HCT116 (cell line): ENCODE data around the gene IL1R1. TPM values are rescaled to one million over a fixed set of nuclear protein-coding genes. Genes with fewer than 3 reads are reported as not detected.

Experiments used
- ATAC-seq: fragments of 200-7000 bp; cut with Tn5 transposase; 2 replicates; pipeline ENCODE4 v1.9.1; 2020; ENCODE audit warnings: mild to moderate bottlenecking, moderate library complexity
- BruUV-seq: library from RNA; stranded (reverse); fragments of 400-500 nt; replicated peaks from 2 replicates; lab custom pipeline; 2021; lab: Mats Ljungman, UMichigan
- CTCF ChIA-PET: fragments of 300-600 bp; sonication (Branson Sonifier 250); formaldehyde crosslinking; loops from one replicate; lab custom pipeline; 2021; ENCODE audit warnings: antibody characterized with exemption; lab: Charles Lee
- POLR2A ChIA-PET: fragments of 300-600, 350-600 bp; sonication (Branson Sonifier 250); formaldehyde crosslinking; loops from one replicate; lab custom pipeline; 2021; ENCODE audit warnings: antibody characterized with exemption; lab: Charles Lee
- RAD21 ChIA-PET, 2 experiments: fragments of 300-600 bp; sonication (Branson Sonifier 250); formaldehyde crosslinking; loops; one replicate each; lab custom pipeline; 2023; ENCODE audit warnings: low total read pairs in 2 of 2; ENCODE audit not compliant: uncharacterized antibody in 2 of 2, unreplicated experiment in 2 of 2, low non-redundant PET in 1 of 2; lab: Charles Lee
- DNase-seq: peaks from one replicate; pipeline ENCODE4 v3.0.0-alpha.2; 2010; ENCODE audit warnings: low read depth, low spot score
- H2AFZ ChIP-seq: fragments of 200-600 bp; shearing (Covaris generic), sonication (generic); 2 replicates; pipeline ENCODE4 v1.6.1; 2017; ENCODE audit warnings: low read depth, mixed run types, mixed read lengths, antibody characterized with exemption, low read length; ENCODE audit not compliant: poor library complexity, severe bottlenecking
- H3K27ac ChIP-seq: 2 replicates; pipeline ENCODE4 v1.5.1; 2012; ENCODE audit warnings: low read depth, low read length
- H3K27me3 ChIP-seq: fragments of 200-600 bp; sonication (generic); 2 replicates; pipeline ENCODE4 v1.6.1; 2016; ENCODE audit warnings: mixed run types, low read length, mixed read lengths; ENCODE audit not compliant: insufficient read depth
- H3K36me3 ChIP-seq, 2 experiments: fragments of 200-500 bp in 1 of 2; fragments of 200-600 bp in 1 of 2; sonication (Bioruptor generic) in 1 of 2; sonication (generic) in 1 of 2; 2 replicates each; pipeline versions ENCODE4 v1.5.1 to v1.6.1; 2014 to 2016; ENCODE audit warnings: low read length in 2 of 2, inconsistent platforms in 1 of 2, mixed read lengths in 1 of 2, mixed run types in 1 of 2; ENCODE audit not compliant: insufficient read depth in 2 of 2, control insufficient read depth in 1 of 2
- H3K4me1 ChIP-seq, 2 experiments: fragments of 200-600 bp in 1 of 2; sonication (generic) in 1 of 2; 2 replicates each; pipeline versions ENCODE4 v1.5.1 to v1.6.1; 2012 to 2017; ENCODE audit warnings: low read length in 2 of 2, inconsistent platforms in 1 of 2, mild to moderate bottlenecking in 1 of 2, mixed read lengths in 1 of 2, mixed run types in 1 of 2, moderate library complexity in 1 of 2; ENCODE audit not compliant: insufficient read depth in 2 of 2, control insufficient read depth in 1 of 2
- H3K4me2 ChIP-seq: fragments of 200-600 bp; sonication (generic); 2 replicates; pipeline ENCODE4 v1.6.1; 2017; ENCODE audit warnings: mixed run types, low read length, mixed read lengths
- H3K4me3 ChIP-seq, 2 experiments: fragments of 200-600 bp in 1 of 2; sonication (generic) in 1 of 2; replicated peaks in 1 of 2; 2 replicates each; pipeline ENCODE4 v1.5.1; 2011 to 2016; ENCODE audit warnings: low read length in 2 of 2, control low read depth in 1 of 2, low read depth in 1 of 2, mild to moderate bottlenecking in 1 of 2, mixed read lengths in 1 of 2, mixed run types in 1 of 2
- H3K79me2 ChIP-seq: fragments of 200-600 bp; sonication (generic); 2 replicates; pipeline ENCODE4 v1.6.1; 2017; ENCODE audit warnings: mild to moderate bottlenecking, mixed run types, low read length, moderate library complexity, mixed read lengths; ENCODE audit not compliant: insufficient read depth
- H3K9ac ChIP-seq: fragments of 200-600 bp; sonication (generic); 2 replicates; pipeline ENCODE4 v1.6.1; 2016; ENCODE audit warnings: low read length, mixed read lengths
- H3K9me2 ChIP-seq: fragments of 200-600 bp; sonication (generic), shearing (Covaris generic); 2 replicates; pipeline ENCODE4 v1.6.1; 2017; ENCODE audit warnings: mixed run types, mild to moderate bottlenecking, moderate library complexity; ENCODE audit not compliant: insufficient read depth
- H3K9me3 ChIP-seq, 2 experiments: fragments of 200-500 bp in 1 of 2; fragments of 200-600 bp in 1 of 2; sonication (Bioruptor generic) in 1 of 2; sonication (generic) in 1 of 2; 2 replicates each; pipeline ENCODE4 v1.6.1; 2014 to 2017; ENCODE audit warnings: low read length in 2 of 2, mixed read lengths in 2 of 2, inconsistent platforms in 1 of 2, low read depth in 1 of 2, mild to moderate bottlenecking in 1 of 2, mixed run types in 1 of 2, moderate library complexity in 1 of 2; ENCODE audit not compliant: control insufficient read depth in 1 of 2, insufficient read depth in 1 of 2
- H4K20me1 ChIP-seq: fragments of 200-600 bp; sonication (generic), shearing (Covaris generic); 2 replicates; pipeline ENCODE4 v1.6.1; 2017; ENCODE audit warnings: mixed run types, mild to moderate bottlenecking, moderate library complexity; ENCODE audit not compliant: insufficient read depth
- EZH2phosphoT487 ChIP-seq: fragments of 200-600 bp; IDR thresholded peaks from 2 replicates; pipeline ENCODE4 v1.6.1; 2018; ENCODE audit warnings: antibody characterized with exemption, borderline replicate concordance
- POLR2A ChIP-seq: IDR thresholded peaks from 2 replicates; pipeline ENCODE4 v1.7.0; 2011; ENCODE audit warnings: borderline replicate concordance; ENCODE audit not compliant: insufficient read depth, insufficient read length; ENCODE audit errors: extremely low read depth
- RAD21 ChIP-seq: IDR thresholded peaks from 2 replicates; pipeline ENCODE4 v1.6.1; 2012; ENCODE audit warnings: low read depth, mild to moderate bottlenecking
- SIN3A ChIP-seq: IDR thresholded peaks from 2 replicates; pipeline ENCODE4 v1.6.1; 2012; ENCODE audit warnings: low read depth
- SP1 ChIP-seq: IDR thresholded peaks from 2 replicates; pipeline ENCODE4 v1.6.1; 2012; ENCODE audit warnings: low read depth
- SRF ChIP-seq: IDR thresholded peaks from 2 replicates; pipeline ENCODE4 v1.6.1; 2012; ENCODE audit warnings: low read depth
- ZNF274 ChIP-seq: fragments of 200-500 bp; sonication (Bioruptor generic); IDR thresholded peaks from 2 replicates; pipeline ENCODE4 v1.6.1; 2014; ENCODE audit warnings: mild to moderate bottlenecking, low read depth, low read length, inconsistent platforms
- intact Hi-C: fragments of 100-400 bp; cut with micrococcal nuclease; formaldehyde crosslinking; loops from 2 replicates; pipeline ENCODE4 v1.10.0; 2022
- total RNA-seq: library from RNA; stranded (reverse); gene quantifications from one replicate; pipeline ENCODE4 v1.2.1, GENCODE V29; 2021; ENCODE audit not compliant: unreplicated experiment
- TF ChIP-seq, protein P1 (sequence below): IDR thresholded peaks from 2 replicates; pipeline ENCODE4 v1.6.1; 2012; ENCODE audit warnings: low read depth

Gene IL1R1
- total RNA-seq, 1 experiment from 2014 or later, result 5.3 TPM

- no peak for TF ChIP-seq EZH2phosphoT487
- TF ChIP-seq POLR2A, result no peak
- TF ChIP-seq SIN3A, result no peak
- TF ChIP-seq SRF, result no peak
- no peak for TF ChIP-seq SP1
- no peak for TF ChIP-seq ZNF274
- TF ChIP-seq, protein P1, sequence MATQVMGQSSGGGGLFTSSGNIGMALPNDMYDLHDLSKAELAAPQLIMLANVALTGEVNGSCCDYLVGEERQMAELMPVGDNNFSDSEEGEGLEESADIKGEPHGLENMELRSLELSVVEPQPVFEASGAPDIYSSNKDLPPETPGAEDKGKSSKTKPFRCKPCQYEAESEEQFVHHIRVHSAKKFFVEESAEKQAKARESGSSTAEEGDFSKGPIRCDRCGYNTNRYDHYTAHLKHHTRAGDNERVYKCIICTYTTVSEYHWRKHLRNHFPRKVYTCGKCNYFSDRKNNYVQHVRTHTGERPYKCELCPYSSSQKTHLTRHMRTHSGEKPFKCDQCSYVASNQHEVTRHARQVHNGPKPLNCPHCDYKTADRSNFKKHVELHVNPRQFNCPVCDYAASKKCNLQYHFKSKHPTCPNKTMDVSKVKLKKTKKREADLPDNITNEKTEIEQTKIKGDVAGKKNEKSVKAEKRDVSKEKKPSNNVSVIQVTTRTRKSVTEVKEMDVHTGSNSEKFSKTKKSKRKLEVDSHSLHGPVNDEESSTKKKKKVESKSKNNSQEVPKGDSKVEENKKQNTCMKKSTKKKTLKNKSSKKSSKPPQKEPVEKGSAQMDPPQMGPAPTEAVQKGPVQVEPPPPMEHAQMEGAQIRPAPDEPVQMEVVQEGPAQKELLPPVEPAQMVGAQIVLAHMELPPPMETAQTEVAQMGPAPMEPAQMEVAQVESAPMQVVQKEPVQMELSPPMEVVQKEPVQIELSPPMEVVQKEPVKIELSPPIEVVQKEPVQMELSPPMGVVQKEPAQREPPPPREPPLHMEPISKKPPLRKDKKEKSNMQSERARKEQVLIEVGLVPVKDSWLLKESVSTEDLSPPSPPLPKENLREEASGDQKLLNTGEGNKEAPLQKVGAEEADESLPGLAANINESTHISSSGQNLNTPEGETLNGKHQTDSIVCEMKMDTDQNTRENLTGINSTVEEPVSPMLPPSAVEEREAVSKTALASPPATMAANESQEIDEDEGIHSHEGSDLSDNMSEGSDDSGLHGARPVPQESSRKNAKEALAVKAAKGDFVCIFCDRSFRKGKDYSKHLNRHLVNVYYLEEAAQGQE, result no peak
- TF ChIP-seq RAD21, result no peak
- POLR2A ChIA-PET, result no interaction called here
- no peak for ATAC-seq
- CTCF ChIA-PET, result interaction anchor here (1.0 kb wide), 1 partner anchor 111 kb away, joined by 3 read pairs; no protein-coding TSS in a partner anchor
- no peaks in the 10 kb centered on the region for H3K27me3 ChIP-seq
- RAD21 ChIA-PET, result no interaction called here
- H3K27ac ChIP-seq, result no peak overlapping the region
- no peaks in the 10 kb centered on the region for H3K9me3 ChIP-seq
- H4K20me1 ChIP-seq, result no peaks in the 10 kb centered on the region
- no peak for DNase-seq
- H3K4me3 ChIP-seq, result no peak overlapping the region
- no peaks in the 10 kb centered on the region for H3K79me2 ChIP-seq
- H3K4me1 ChIP-seq, result peaks cover 0 to 11% of the 10 kb centered on the region in 2 experiments; a peak in 1 of 4 replicates
- no peak overlapping the region for H2AFZ ChIP-seq
- no peaks in the 10 kb centered on the region for H3K9me2 ChIP-seq
- no peak overlapping the region for H3K4me2 ChIP-seq
- BruUV-seq, result no TSS peak
- intact Hi-C loops, result no loop called here
- no peaks in the 10 kb centered on the region for H3K36me3 ChIP-seq
- H3K9ac ChIP-seq, result no peak overlapping the region
Measured at GRCh38 chr2:102190430-102191107, 48.0 kb downstream of the IL1R1 start.
